ENCODE measurements around the gene KCNA2. TPM values are rescaled to one million over a fixed set of nuclear protein-coding genes. Genes with fewer than 3 reads are reported as not detected.

KCNA2 gene
- total and polyA plus RNA-seq, 2 of the 13 experiments (the other 11 are each of a cell fraction or from before 2014, with no cell fraction given) = not detected

DNA sequence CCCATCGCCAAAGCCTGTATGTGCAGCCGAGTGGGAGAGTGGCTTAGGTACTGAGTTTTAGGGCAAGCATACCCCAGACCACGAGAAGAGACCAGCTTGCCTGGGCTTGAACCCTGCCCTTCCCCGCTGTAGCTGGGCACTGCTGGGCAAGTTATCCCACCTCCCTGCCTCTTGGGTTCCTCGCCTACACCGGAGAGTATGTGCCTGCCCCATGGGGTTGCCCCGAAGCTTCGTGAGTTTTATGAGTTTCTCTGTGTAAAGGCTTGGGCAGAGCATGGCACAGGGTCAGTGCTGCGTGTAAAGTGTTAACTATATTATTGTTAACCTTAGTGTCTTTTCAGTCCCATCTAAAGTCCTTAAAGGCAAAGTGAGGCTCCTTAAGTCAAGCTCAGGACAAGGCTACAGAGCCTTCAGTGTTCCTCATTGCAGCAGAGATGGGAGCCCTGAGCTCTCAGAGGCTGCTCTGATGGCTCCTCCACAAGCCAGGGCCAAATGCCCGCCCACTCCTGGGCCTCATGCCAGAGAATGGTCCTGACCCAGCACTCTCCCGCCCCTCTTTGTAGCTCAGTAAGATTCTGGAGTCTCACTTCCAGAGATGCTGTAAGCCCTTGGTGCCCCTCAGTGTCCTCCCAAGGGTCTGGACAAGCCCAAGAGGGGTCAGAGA is 50.2 kb downstream of the KCNA2 start:
- no TSS peak for BruUV-seq (replicated peaks)
- POLR2A ChIA-PET = no interaction called here
- Histone ChIP-seq H2AFZ (ENCODE audit: low read length) (no peak overlapping the region), H3K9me3 (ENCODE audit: low read length) (no peaks in the 10 kb centered on the region), H4K20me1 (ENCODE audit: insufficient read depth, low read length) (peaks cover 8% of the 10 kb centered on the region; the same call in 1 of the 2 replicates), H3K4me1 (ENCODE audit: insufficient read depth, low read length) (no peaks in the 10 kb centered on the region), H3K27me3 (ENCODE audit: control insufficient read depth in 1 of 2, insufficient read depth in 2 of 2, low read length in 2 of 2) (peaks cover 4 to 25% of the 10 kb centered on the region in 2 experiments; a peak in 4 of 5 replicates), H3K9ac (ENCODE audit: insufficient read depth, low read depth, low read length) (no peak overlapping the region), H3K36me3 (replicated peaks in 1 of 2; ENCODE audit: control insufficient read depth in 1 of 2, insufficient read depth in 2 of 2, low read length in 2 of 2) (no peaks in the 10 kb centered on the region), H3K4me2 (ENCODE audit: low read depth, low read length) (peak overlapping the region; percentile 74), H3K27ac (ENCODE audit: extremely low read length, insufficient read depth, low read length) (no peak overlapping the region), H3K79me2 (ENCODE audit: insufficient read depth, low read length) (no peaks in the 10 kb centered on the region), H3K4me3 (replicated peaks in 1 of 3; ENCODE audit: insufficient read depth in 1 of 3, low read depth in 2 of 3, low read length in 3 of 3) (peak overlapping the region in 1 of 3 experiments; percentile 61; a peak in 1 of 6 replicates)
- DNase-seq (ENCODE audit: low spot score) (no peak), FAIRE-seq (no peak), ATAC-seq (peak; percentile 60)
- CTCF ChIA-PET (ENCODE audit: low intra/inter-chr PET ratio, low total read pairs) = interaction anchor here (1.3 to 1.8 kb wide), 2 partner anchors 60 to 64 kb away, joined by 4 to 15 read pairs; no protein-coding TSS in a partner anchor
- TF ChIP-seq, protein P1, sequence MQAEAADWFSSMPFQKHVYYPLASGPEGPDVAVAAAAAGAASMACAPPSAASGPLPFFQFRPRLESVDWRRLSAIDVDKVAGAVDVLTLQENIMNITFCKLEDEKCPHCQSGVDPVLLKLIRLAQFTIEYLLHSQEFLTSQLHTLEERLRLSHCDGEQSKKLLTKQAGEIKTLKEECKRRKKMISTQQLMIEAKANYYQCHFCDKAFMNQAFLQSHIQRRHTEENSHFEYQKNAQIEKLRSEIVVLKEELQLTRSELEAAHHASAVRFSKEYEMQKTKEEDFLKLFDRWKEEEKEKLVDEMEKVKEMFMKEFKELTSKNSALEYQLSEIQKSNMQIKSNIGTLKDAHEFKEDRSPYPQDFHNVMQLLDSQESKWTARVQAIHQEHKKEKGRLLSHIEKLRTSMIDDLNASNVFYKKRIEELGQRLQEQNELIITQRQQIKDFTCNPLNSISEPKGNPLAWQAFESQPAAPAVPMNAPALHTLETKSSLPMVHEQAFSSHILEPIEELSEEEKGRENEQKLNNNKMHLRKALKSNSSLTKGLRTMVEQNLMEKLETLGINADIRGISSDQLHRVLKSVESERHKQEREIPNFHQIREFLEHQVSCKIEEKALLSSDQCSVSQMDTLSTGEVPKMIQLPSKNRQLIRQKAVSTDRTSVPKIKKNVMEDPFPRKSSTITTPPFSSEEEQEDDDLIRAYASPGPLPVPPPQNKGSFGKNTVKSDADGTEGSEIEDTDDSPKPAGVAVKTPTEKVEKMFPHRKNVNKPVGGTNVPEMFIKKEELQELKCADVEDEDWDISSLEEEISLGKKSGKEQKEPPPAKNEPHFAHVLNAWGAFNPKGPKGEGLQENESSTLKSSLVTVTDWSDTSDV (CRISPR knock-in tag; IDR thresholded peaks at IDR 0.05) = no peak
- TF ChIP-seq RBM22 (optimal IDR thresholded peaks at IDR 0.05; ENCODE audit: low read length) = no peak
- TF ChIP-seq, protein P2, sequence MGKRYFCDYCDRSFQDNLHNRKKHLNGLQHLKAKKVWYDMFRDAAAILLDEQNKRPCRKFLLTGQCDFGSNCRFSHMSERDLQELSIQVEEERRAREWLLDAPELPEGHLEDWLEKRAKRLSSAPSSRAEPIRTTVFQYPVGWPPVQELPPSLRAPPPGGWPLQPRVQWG (CRISPR knock-in tag; IDR thresholded peaks at IDR 0.05; ENCODE audit: borderline replicate concordance, low read depth) = no peak
- TF ChIP-seq, protein P3, sequence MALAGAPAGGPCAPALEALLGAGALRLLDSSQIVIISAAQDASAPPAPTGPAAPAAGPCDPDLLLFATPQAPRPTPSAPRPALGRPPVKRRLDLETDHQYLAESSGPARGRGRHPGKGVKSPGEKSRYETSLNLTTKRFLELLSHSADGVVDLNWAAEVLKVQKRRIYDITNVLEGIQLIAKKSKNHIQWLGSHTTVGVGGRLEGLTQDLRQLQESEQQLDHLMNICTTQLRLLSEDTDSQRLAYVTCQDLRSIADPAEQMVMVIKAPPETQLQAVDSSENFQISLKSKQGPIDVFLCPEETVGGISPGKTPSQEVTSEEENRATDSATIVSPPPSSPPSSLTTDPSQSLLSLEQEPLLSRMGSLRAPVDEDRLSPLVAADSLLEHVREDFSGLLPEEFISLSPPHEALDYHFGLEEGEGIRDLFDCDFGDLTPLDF (CRISPR knock-in tag; IDR thresholded peaks at IDR 0.05) = no peak
- TF ChIP-seq ZNF292 (CRISPR knock-in tag; IDR thresholded peaks at IDR 0.05; ENCODE audit: borderline replicate concordance, low read depth) = no peak
- TF ChIP-seq, protein P4, sequence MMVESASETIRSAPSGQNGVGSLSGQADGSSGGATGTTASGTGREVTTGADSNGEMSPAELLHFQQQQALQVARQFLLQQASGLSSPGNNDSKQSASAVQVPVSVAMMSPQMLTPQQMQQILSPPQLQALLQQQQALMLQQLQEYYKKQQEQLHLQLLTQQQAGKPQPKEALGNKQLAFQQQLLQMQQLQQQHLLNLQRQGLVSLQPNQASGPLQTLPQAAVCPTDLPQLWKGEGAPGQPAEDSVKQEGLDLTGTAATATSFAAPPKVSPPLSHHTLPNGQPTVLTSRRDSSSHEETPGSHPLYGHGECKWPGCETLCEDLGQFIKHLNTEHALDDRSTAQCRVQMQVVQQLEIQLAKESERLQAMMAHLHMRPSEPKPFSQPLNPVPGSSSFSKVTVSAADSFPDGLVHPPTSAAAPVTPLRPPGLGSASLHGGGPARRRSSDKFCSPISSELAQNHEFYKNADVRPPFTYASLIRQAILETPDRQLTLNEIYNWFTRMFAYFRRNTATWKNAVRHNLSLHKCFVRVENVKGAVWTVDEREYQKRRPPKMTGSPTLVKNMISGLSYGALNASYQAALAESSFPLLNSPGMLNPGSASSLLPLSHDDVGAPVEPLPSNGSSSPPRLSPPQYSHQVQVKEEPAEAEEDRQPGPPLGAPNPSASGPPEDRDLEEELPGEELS (CRISPR knock-in tag; IDR thresholded peaks at IDR 0.05) = no peak
- no peak for TF ChIP-seq NFE2L1 (CRISPR knock-in tag; IDR thresholded peaks at IDR 0.05; ENCODE audit: borderline replicate concordance)
- no peak for TF ChIP-seq ZMYM4 (CRISPR knock-in tag; IDR thresholded peaks at IDR 0.05)
- no peak for TF ChIP-seq ZNF768 (CRISPR knock-in tag; IDR thresholded peaks at IDR 0.05)
- TF ChIP-seq, protein P5, sequence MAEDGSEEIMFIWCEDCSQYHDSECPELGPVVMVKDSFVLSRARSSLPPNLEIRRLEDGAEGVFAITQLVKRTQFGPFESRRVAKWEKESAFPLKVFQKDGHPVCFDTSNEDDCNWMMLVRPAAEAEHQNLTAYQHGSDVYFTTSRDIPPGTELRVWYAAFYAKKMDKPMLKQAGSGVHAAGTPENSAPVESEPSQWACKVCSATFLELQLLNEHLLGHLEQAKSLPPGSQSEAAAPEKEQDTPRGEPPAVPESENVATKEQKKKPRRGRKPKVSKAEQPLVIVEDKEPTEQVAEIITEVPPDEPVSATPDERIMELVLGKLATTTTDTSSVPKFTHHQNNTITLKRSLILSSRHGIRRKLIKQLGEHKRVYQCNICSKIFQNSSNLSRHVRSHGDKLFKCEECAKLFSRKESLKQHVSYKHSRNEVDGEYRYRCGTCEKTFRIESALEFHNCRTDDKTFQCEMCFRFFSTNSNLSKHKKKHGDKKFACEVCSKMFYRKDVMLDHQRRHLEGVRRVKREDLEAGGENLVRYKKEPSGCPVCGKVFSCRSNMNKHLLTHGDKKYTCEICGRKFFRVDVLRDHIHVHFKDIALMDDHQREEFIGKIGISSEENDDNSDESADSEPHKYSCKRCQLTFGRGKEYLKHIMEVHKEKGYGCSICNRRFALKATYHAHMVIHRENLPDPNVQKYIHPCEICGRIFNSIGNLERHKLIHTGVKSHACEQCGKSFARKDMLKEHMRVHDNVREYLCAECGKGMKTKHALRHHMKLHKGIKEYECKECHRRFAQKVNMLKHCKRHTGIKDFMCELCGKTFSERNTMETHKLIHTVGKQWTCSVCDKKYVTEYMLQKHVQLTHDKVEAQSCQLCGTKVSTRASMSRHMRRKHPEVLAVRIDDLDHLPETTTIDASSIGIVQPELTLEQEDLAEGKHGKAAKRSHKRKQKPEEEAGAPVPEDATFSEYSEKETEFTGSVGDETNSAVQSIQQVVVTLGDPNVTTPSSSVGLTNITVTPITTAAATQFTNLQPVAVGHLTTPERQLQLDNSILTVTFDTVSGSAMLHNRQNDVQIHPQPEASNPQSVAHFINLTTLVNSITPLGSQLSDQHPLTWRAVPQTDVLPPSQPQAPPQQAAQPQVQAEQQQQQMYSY (CRISPR knock-in tag; IDR thresholded peaks at IDR 0.05) = no peak
- intact Hi-C loops (cut with micrococcal nuclease; ENCODE audit: unreplicated experiment) = loop anchor here (1.0 kb wide), 1 partner anchor 59 kb away; no protein-coding TSS in a partner anchor
- 41% methylated on average over 5 of the region's 11 CpGs for WGBS (ENCODE audit: low lambda C conversion rate)
- in situ Hi-C loops (cut with HindIII; ENCODE audit: extremely low pct_ligation_motif_present, low pct_unique_long_range_greater_than_20kb) = loop anchor here (5.0 kb wide), 1 partner anchor 56 kb away; no protein-coding TSS in a partner anchor
